Karpas-422 (cell line): ENCODE measurements around the gene ME3. TPM values are rescaled to one million over a fixed set of nuclear protein-coding genes. Genes with fewer than 3 reads are reported as not detected.

ENCODE experiments used
- DNase-seq: peaks from one replicate; pipeline ENCODE4 v3.0.0-alpha.2; 2015
- H2AFZ ChIP-seq: fragments of 200-600 bp; sonication (generic); 2 replicates; pipeline ENCODE4 v1.6.1; 2014; ENCODE audit warnings: antibody characterized with exemption, low read length, mixed read lengths
- H3K27ac ChIP-seq: fragments of 200-600 bp; sonication (generic); 2 replicates; pipeline ENCODE4 v1.5.1; 2014; ENCODE audit warnings: mild to moderate bottlenecking, low read length, moderate library complexity
- H3K27me3 ChIP-seq: fragments of 200-600 bp; sonication (generic); 2 replicates; pipeline ENCODE4 v1.6.1; 2014; ENCODE audit warnings: low read length, mixed read lengths
- H3K36me3 ChIP-seq: fragments of 200-600 bp; sonication (generic); 2 replicates; pipeline ENCODE4 v1.6.1; 2014; ENCODE audit warnings: low read length, mixed read lengths; ENCODE audit not compliant: insufficient read depth
- H3K4me1 ChIP-seq: fragments of 200-600 bp; sonication (generic); 2 replicates; pipeline ENCODE4 v1.6.1; 2014; ENCODE audit warnings: mild to moderate bottlenecking, low read length, mixed read lengths
- H3K4me2 ChIP-seq: fragments of 200-600 bp; sonication (generic); 2 replicates; pipeline ENCODE4 v1.6.1; 2014; ENCODE audit warnings: low read length, low read depth, mild to moderate bottlenecking; ENCODE audit not compliant: poor library complexity, severe bottlenecking
- H3K4me3 ChIP-seq: fragments of 200-600 bp; sonication (generic); 2 replicates; pipeline ENCODE4 v1.5.1; 2014; ENCODE audit warnings: mild to moderate bottlenecking, antibody characterized with exemption, low read length, mixed read lengths
- H3K79me2 ChIP-seq: fragments of 200-600 bp; sonication (generic); 2 replicates; pipeline ENCODE4 v1.6.1; 2014; ENCODE audit warnings: mild to moderate bottlenecking, low read length, mixed read lengths
- H3K9ac ChIP-seq: fragments of 200-600 bp; sonication (generic); 2 replicates; pipeline ENCODE4 v1.6.0; 2014; ENCODE audit warnings: low read length
- H3K9me2 ChIP-seq: fragments of 200-600 bp; sonication (generic), shearing (Covaris generic); replicated peaks from 2 replicates; pipeline ENCODE4 v1.6.0; 2014; ENCODE audit warnings: mild to moderate bottlenecking, low read length, moderate library complexity; ENCODE audit not compliant: insufficient read depth
- H3K9me3 ChIP-seq: fragments of 300-700, 200-600 bp; sonication (generic); 2 replicates; pipeline ENCODE4 v1.6.1; 2014; ENCODE audit warnings: low read length, mixed read lengths
- H4K20me1 ChIP-seq: fragments of 200-600 bp; sonication (generic); 2 replicates; pipeline ENCODE4 v1.6.1; 2014; ENCODE audit warnings: mild to moderate bottlenecking, antibody characterized with exemption, low read length, low read depth; ENCODE audit not compliant: insufficient read depth
- total RNA-seq: library from RNA; depleted of rRNA; stranded (reverse); fragments of >200 nt; shearing (Covaris generic); gene quantifications from 2 replicates; pipeline ENCODE4 v1.2.3, GENCODE V29; 2014; ENCODE audit warnings: low replicate concordance

Gene ME3
- total RNA-seq, 1 experiment from 2014 or later, result not detected

- Histone ChIP-seq H3K36me3 (no peaks in the 10 kb centered on the region), H3K27ac (no peak overlapping the region), H3K4me3 (no peak overlapping the region), H3K4me1 (no peaks in the 10 kb centered on the region), H3K4me2 (no peak overlapping the region), H3K79me2 (no peaks in the 10 kb centered on the region), H3K9ac (no peak overlapping the region), H4K20me1 (no peaks in the 10 kb centered on the region), H2AFZ (no peak overlapping the region), H3K9me3 (no peaks in the 10 kb centered on the region), H3K9me2 (no peaks in the 10 kb centered on the region), H3K27me3 (no peaks in the 10 kb centered on the region)
- DNase-seq, result no peak
Observed at GRCh38 chr11:86713552-86713951, 41.1 kb upstream of the ME3 start.

GRCh38 chr11:86710936-86711335 lies 38.5 kb upstream of the ME3 start:
- H3K9me2 ChIP-seq, result no peaks in the 10 kb centered on the region
- H4K20me1 ChIP-seq, result no peaks in the 10 kb centered on the region
- H3K9me3 ChIP-seq, result no peaks in the 10 kb centered on the region
- DNase-seq, result no peak
- H3K27ac ChIP-seq, result no peak overlapping the region
- H3K36me3 ChIP-seq, result no peaks in the 10 kb centered on the region
- no peak overlapping the region for H3K4me3 ChIP-seq
- H3K9ac ChIP-seq, result no peak overlapping the region
- no peaks in the 10 kb centered on the region for H3K79me2 ChIP-seq
- H3K4me1 ChIP-seq, result no peaks in the 10 kb centered on the region
- H2AFZ ChIP-seq, result no peak overlapping the region
- H3K27me3 ChIP-seq, result 0 out of 2 replicates have a peak, but pooled peaks cover 3% of the 10 kb centered on the region
- H3K4me2 ChIP-seq, result no peak overlapping the region

- Histone ChIP-seq H3K79me2 (no peaks in the 10 kb centered on the region), H3K9ac (no peak overlapping the region), H3K27ac (no peak overlapping the region), H3K9me3 (no peaks in the 10 kb centered on the region), H4K20me1 (no peaks in the 10 kb centered on the region), H3K4me1 (no peaks in the 10 kb centered on the region), H3K4me2 (no peak overlapping the region), H2AFZ (no peak overlapping the region), H3K4me3 (no peak overlapping the region), H3K27me3 (0 out of 2 replicates have a peak, but pooled peaks cover 3% of the 10 kb centered on the region), H3K36me3 (no peaks in the 10 kb centered on the region), H3K9me2 (no peaks in the 10 kb centered on the region)
- no peak for DNase-seq
Observed at GRCh38 chr11:86708669-86709068, 36.3 kb upstream of the ME3 start.

- Histone ChIP-seq H3K9me3 (no peaks in the 10 kb centered on the region), H3K27me3 (0 out of 2 replicates have a peak, but pooled peaks cover 3% of the 10 kb centered on the region), H3K79me2 (no peaks in the 10 kb centered on the region), H3K4me3 (no peak overlapping the region), H3K9me2 (no peaks in the 10 kb centered on the region), H3K9ac (no peak overlapping the region), H3K27ac (no peak overlapping the region), H3K36me3 (no peaks in the 10 kb centered on the region), H4K20me1 (no peaks in the 10 kb centered on the region), H2AFZ (no peak overlapping the region), H3K4me1 (no peaks in the 10 kb centered on the region), H3K4me2 (no peak overlapping the region)
- no peak for DNase-seq
Observed at GRCh38 chr11:86706338-86707131, 34.1 kb upstream of the ME3 start.

GRCh38 chr11:86704710-86705109 lies 32.3 kb upstream of the ME3 start:
- no peak for DNase-seq
- Histone ChIP-seq H3K4me3 (no peak overlapping the region), H3K9me3 (no peaks in the 10 kb centered on the region), H3K27me3 (0 out of 2 replicates have a peak, but pooled peaks cover 3% of the 10 kb centered on the region), H3K9me2 (no peaks in the 10 kb centered on the region), H3K36me3 (no peaks in the 10 kb centered on the region), H3K27ac (no peak overlapping the region), H2AFZ (no peak overlapping the region), H3K4me1 (no peaks in the 10 kb centered on the region), H3K79me2 (no peaks in the 10 kb centered on the region), H3K9ac (no peak overlapping the region), H3K4me2 (no peak overlapping the region), H4K20me1 (no peaks in the 10 kb centered on the region)

GRCh38 chr11:86703987-86704386 lies 31.6 kb upstream of the ME3 start:
- Histone ChIP-seq H3K4me3 (no peak overlapping the region), H2AFZ (no peak overlapping the region), H3K27ac (no peak overlapping the region), H3K9me2 (no peaks in the 10 kb centered on the region), H3K4me2 (no peak overlapping the region), H3K9me3 (no peaks in the 10 kb centered on the region), H3K36me3 (no peaks in the 10 kb centered on the region), H4K20me1 (no peaks in the 10 kb centered on the region), H3K27me3 (0 out of 2 replicates have a peak, but pooled peaks cover 3% of the 10 kb centered on the region), H3K79me2 (no peaks in the 10 kb centered on the region), H3K9ac (no peak overlapping the region), H3K4me1 (no peaks in the 10 kb centered on the region)
- no peak for DNase-seq

- H3K27me3 ChIP-seq, result 0 out of 2 replicates have a peak, but pooled peaks cover 3% of the 10 kb centered on the region
- no peak for DNase-seq
- H2AFZ ChIP-seq, result no peak overlapping the region
- no peaks in the 10 kb centered on the region for H3K9me2 ChIP-seq
- H3K36me3 ChIP-seq, result no peaks in the 10 kb centered on the region
- H3K27ac ChIP-seq, result no peak overlapping the region
- no peaks in the 10 kb centered on the region for H3K79me2 ChIP-seq
- no peaks in the 10 kb centered on the region for H3K9me3 ChIP-seq
- H3K9ac ChIP-seq, result no peak overlapping the region
- no peaks in the 10 kb centered on the region for H3K4me1 ChIP-seq
- H4K20me1 ChIP-seq, result no peaks in the 10 kb centered on the region
- no peak overlapping the region for H3K4me2 ChIP-seq
- H3K4me3 ChIP-seq, result no peak overlapping the region
Observed at GRCh38 chr11:86702220-86702983, 30.0 kb upstream of the ME3 start.

- Histone ChIP-seq H3K27me3 (no peaks in the 10 kb centered on the region), H3K4me1 (no peaks in the 10 kb centered on the region), H3K4me3 (no peak overlapping the region), H4K20me1 (no peaks in the 10 kb centered on the region), H2AFZ (no peak overlapping the region), H3K79me2 (no peaks in the 10 kb centered on the region), H3K27ac (no peak overlapping the region), H3K9me3 (no peaks in the 10 kb centered on the region), H3K4me2 (no peak overlapping the region), H3K36me3 (no peaks in the 10 kb centered on the region), H3K9me2 (no peaks in the 10 kb centered on the region), H3K9ac (no peak overlapping the region)
- DNase-seq, result no peak
Observed at GRCh38 chr11:86699040-86699791, 26.8 kb upstream of the ME3 start.
